Breast epithelium (tissue), 3 donors: ENCODE results near the gene PRDM16.

Experiments
- POLR2A ChIP-seq: fragments of 450-650 bp; IDR thresholded peaks from one replicate; pipeline ENCODE4 v1.6.1; 2016; ENCODE audit warnings: antibody characterized with exemption, mild to moderate bottlenecking, moderate library complexity
- POLR2AphosphoS5 ChIP-seq, 3 donors: sonication (generic); formaldehyde crosslinking; IDR thresholded peaks; one replicate each; pipeline ENCODE4 v1.6.1; 2017; ENCODE audit warnings: antibody characterized with exemption in 3 of 3
- TF ChIP-seq, protein P1 (sequence below), 3 donors: fragments of 450-650 bp; IDR thresholded peaks; one replicate each; pipeline ENCODE4 v1.5.1; 2016 to 2017; ENCODE audit warnings: antibody characterized with exemption in 3 of 3, mild to moderate bottlenecking in 3 of 3, moderate library complexity in 3 of 3

DNA sequence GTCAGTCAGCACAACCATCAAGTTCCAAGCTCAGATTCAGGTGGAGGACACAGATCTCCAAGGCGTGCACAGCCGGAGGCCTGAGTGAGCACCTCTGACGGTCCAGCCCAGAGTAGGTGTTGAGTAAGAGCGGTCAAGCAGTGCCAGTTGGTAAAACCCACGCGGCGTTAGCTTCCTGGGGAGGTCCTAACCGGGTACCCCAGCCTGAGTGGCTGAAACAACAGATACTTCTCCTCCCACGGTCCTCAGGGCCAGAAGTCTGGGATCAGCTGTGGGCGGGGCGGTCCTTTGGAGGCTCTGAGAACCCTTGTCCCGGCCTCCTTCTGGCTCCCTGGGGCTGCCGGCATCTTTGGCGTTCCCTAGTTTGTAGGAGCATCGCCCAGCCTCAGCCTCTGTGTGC lies 94.4 kb downstream of the PRDM16 start:
- TF ChIP-seq, protein P1, sequence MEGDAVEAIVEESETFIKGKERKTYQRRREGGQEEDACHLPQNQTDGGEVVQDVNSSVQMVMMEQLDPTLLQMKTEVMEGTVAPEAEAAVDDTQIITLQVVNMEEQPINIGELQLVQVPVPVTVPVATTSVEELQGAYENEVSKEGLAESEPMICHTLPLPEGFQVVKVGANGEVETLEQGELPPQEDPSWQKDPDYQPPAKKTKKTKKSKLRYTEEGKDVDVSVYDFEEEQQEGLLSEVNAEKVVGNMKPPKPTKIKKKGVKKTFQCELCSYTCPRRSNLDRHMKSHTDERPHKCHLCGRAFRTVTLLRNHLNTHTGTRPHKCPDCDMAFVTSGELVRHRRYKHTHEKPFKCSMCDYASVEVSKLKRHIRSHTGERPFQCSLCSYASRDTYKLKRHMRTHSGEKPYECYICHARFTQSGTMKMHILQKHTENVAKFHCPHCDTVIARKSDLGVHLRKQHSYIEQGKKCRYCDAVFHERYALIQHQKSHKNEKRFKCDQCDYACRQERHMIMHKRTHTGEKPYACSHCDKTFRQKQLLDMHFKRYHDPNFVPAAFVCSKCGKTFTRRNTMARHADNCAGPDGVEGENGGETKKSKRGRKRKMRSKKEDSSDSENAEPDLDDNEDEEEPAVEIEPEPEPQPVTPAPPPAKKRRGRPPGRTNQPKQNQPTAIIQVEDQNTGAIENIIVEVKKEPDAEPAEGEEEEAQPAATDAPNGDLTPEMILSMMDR (IDR thresholded peaks at IDR 0.05) = no peak
- no peak for TF ChIP-seq POLR2AphosphoS5 (IDR thresholded peaks at IDR 0.05)
- no peak for TF ChIP-seq POLR2A
